GM19238 (cell line): ENCODE measurements around the gene UBE2S.
"Not testable (repeated sequence)": the region's sequence is repeated elsewhere in the genome, so short reads cannot be mapped to it uniquely, and the experiment has no call there.

ENCODE experiments used
- DNase-seq: peaks from one replicate; pipeline ENCODE4 v3.0.0; 2011; ENCODE audit warnings: low spot score; ENCODE audit not compliant: insufficient read length

UBE2S gene

DNA sequence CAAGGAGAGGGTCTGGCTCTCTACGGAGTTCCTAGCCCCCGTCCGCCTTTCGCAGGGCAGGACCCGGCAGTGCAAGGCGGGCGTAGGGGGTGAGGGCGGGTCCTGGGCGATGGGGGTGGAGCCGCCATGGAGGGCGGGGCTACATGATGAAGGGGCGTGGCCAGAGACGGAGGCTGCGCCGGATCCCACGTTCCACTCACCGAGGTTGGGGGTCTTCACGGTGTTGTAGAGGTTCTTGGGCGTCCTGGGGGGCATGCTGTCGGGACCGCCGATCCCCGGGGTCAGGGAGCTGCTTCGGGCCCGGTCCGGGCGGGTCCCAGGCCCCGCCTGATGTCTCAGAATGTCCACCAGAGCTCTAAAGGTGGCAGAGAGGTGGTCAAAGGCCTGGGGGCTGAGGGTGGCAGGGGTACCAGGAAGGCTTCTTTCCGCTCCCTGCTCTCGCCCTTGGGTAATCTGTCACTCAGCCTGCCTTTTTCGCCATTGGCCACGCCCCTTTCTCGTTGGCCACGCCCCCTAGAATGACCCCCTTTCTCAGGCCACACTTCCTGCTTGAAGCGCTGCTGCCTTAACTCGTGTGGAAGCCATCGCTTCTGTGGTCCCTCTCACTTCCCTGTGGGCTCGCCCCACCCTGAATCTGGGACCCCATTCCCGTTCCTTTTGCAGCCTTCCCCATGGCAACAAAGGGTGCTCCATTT is 33.0 kb upstream of the UBE2S start:
- no peak for DNase-seq

DNA sequence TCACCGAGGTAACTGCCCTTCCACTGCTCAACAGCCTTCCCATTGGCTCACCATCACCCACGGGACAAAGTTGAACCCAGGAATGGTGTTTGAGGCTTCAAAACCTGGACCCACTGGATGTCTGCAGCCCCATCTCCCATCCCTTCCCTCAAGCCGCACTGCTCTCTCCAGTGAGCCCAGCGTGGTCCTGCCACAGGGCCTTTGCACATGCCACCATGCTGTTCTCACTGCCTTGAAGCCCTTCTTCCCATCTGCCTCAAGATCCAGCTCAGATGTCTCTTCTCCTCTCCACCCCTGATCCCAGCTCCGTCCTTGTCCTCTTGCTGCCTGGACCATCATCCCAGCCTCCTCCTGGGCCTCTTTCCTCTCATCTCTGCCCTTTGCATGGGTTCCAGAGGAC is 31.5 kb upstream of the UBE2S start:
- DNase-seq: no peak

DNA sequence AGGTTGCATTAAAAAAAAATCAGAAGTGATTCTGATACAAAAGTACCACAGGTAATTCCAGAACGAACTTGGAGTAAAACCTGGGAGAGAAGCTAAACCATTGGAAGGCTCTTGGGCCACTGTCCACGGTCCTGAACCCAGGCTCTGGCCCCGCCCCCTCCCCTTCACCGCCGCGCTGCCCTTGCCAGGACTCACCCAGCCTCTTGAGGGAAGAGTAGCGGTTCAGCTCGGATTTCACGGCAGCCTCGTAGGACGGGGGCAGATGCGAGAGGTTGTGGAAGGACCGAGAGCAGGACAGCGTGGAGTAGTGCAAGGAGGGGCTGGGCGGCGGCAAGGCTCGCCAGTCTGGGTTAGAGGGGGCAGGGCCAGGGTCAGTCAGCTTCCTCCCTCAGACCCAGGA is 29.8 kb upstream of the UBE2S start:
- no peak for DNase-seq

DNA sequence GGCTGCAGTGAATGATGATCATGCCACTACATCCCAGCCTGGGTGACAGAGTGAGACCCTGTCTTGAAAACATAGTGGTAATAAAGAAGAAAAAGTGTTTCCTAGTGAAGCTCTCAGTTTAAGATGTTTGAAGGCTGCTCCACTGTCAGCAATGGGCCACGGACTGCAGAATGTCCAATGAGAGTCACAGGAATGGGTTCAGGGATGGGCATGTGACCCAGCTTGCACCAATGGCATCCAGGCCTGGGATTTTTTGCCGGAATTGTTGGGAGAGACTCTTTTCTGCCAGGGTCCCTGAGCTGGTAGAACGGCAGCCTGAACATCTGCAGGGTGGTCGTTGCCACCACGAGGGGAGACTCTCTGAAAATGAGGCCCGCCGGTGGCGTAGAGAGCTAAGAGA is 29.3 kb upstream of the UBE2S start:
- DNase-seq: no peak

DNA sequence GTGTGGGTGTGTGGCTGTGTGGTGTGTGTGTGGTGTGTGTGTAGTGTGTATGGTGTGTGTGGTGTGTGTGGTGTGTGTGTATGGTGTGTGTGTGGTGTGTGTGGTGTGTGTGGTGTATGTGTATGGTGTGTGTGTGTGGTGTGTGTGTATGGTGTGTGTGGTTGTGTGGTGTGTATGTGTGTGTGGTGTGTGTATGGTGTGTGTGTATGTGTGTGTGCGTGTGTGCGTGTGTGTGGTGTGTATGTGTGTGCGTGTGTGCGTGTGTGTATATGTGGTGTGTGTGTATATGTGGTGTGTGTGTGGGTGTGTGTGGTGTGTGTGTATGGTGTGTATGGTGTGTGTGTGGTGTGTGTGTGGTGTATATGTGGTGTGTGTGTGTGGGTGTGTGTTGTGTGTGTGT is 27.4 kb upstream of the UBE2S start:
- no peak for DNase-seq

DNA sequence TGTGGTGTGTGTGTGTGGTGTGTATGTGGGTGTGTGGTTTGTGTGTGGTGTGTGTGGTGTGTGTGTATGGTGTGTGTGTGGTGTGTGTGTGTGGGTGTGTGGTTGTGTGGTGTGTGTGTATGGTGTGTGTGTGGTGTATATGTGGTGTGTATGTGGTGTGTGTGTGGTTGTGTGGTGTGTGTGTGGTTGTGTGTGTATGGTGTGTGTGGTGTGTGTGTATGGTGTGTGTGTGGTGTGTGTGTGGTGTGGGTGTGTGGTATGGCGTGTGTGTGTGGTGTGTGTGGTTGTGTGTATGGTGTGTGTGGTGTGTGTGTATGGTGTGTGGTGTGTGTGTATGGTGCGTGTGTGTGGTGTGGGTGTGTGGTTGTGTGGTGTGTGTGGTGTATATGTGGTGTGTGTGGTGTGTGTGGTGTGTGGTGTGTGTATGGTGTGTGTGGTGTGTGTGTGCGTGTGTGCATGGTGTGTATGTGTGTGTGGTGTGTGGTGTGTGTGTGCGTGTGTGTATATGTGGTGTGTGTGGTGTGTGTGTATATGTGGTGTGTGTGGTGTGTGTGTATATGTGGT is 26.9 kb upstream of the UBE2S start:
- no peak for DNase-seq

DNA sequence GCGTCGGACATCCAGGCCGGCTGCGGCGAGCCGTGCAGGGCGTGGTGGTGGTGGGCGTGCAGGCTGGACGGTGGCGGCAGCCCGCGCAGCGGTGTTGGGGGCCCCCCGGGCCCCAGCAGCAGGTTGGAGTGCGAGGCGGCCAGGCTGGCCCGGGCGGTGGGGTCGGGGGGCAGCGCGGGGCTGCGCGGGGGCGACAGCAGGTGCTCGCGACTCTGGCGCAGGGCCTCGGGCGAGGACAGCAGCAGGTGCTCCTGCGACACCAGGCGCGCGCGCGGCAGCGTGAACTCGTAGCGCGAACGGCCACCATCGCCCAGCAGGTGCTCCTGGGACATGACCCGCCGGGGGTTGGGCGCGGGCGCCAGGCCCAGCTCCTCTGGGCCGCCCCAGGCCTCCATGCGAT is 25.7 kb upstream of the UBE2S start:
- no peak for DNase-seq

DNA sequence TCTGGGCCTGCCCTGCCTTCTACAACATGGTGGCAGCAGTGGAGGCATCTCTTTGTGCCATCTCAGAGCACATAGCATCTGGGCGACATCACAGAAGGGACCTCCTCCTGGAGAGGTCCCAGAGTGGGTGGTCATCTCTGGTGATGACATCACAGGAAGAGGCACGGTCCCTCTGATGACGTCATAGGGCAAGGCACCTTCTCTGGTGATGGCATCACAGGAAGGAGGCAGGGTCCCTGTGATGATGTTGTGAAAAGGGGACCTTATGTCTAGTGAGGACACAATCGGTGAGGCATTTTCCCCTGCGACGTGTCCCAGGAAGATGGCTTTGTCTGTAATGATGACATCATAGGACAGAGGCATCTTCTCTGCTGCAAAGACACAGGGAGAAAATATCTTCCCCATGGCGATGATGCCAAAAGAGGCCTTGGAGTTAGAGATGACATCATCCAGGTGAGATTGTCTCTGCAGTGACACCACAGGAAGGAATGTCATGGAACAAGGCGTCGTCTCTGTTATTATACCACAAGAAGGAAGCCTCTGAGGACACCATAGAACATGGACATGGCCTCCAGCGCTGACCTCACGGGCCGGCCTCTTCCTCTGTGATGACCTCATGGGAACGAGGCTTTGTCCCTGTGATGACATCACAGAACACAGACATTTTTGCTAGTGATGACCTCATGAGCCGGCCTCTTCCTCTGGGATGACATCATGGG is 24.8 kb upstream of the UBE2S start:
- no peak for DNase-seq

DNA sequence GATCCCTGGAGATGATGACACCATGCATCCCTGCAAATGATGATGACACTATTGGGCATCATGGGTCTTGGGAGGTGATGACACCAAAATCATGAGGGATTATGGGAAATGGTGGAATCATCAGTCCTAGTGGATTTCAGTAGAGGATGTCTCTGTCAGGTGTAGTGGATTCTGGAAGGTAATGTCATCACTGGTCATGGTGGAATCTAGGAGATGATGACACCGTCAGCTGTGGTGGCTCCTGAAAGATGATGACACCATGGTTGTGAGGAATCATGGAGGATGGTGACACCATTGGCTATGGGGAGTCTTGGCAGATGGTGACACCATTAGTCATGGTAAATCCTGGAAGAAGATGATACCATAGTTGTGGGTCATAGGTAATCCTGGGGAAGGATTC is 23.6 kb upstream of the UBE2S start:
- no peak for DNase-seq

DNA sequence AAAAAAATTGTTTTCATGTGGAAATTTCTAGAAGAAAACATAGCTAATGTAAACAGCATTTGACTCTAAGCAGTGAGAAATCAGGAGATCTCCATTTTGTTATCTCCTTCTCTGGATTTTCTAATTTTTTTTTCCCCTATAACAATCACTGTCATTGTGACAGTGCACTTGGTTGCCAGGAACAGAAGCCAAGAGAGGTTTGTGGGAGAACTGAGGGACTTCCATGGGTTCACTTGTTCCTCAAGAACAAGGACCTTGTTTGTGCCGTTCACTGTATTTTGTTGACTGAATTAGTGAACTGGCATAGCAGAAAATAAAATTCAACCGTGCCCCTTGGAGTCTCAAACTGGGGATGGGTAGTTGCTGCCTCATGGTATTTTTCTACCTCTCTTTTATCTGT is 18.5 kb upstream of the UBE2S start:
- no peak for DNase-seq

DNA sequence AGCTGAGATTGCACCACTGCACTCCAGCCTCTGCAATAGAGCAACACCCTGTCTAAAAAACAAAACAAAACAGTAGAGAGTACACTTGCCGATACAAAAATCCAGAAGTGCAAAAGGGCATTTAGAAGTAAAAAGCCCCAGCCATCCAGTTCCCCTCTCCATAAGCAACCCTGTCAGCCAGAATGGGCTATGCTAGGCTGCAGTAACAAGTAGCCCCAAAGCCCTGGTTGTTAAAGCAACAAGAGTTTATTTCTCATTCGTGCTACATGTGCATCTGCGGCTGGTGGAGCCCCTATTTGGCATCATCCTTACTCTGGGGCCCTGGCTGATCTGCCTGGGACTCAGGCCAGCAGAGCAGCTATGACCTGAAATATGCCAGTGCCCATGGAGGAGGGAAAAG is 16.9 kb upstream of the UBE2S start:
- no peak for DNase-seq

DNA sequence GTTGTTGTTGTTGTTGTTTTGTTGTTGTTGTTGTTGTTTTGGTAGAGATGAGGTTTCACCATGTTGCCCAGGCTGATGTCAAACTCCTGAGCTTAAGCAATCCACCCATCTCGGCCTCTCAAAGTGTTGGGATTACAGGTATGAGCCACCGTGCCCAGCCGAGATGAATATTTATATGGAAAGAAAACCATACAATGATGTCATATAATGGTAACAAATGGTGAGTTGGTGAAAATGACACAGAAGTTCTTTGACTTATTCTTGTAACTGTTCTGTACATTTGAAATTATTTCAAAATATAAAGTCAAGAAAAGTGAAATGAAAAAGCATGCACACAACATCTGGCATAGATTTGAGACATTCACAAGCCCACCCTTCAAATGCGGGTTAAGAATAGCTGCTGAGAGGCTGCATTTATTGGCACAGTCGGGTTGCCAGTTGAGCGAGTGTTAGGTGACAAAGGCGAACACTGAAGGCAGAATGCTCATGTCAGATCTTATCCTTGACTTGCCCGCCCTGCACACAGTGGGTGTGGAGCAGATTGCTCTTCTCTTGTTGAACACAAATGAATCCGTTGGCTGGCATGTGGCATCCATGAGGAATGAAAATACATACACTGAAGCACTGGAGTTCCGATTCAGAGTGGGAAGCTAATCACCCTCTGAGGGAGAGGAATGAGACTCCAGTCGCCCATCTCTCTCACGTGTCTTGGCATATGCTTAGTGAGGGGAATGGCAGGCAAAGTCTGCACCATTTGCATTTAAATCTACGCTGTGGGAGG is 15.8 kb upstream of the UBE2S start:
- DNase-seq: no peak

DNA sequence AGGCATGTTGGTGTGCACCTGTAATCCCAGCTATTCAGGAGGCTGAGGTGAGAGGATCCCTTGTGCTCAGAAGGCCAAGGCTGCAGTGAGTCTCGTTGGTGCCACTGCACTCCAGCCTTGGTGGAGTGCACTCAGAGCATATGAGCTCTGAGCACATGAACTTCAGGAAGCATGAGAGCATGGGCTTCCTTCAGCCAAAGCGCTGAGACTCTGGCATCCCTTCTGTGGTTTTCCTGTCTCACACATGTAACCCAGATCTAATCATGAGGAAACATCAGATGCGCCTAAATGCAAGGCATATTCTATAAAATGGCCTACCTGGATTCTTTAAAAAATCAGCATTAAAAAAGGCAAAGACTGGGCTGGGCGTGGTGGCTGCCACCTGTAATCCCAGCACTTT is 13.7 kb upstream of the UBE2S start:
- DNase-seq: not testable (repeated sequence)

DNA sequence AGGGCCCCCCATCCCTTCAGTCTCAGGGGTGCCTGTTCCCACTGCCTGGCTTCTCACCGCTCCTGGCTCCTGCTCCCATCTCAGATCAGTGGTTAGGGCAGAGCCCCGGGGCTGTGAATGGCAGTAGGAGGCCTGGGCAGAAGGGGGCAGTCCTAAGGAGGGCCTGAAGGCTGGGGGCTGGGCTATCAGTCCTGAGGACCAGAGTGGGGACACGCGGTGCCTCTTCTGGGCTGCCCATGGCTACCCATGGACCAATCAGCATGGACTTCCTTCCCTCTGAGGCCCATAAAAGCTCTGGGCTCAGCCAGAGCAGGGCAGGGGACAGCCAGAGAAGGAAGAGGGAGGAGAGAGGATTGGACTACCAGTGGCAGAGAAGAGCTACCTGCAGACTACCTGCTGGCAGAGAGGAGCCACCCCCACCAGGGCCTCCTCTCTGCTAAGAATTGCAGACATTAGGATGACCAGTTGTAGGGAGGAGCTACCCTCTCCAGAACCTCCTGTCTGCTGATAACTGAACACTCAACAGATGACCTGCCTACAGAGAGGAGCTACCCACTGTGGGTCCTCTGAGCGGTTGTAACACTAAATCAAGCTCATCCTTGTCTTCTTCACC is 12.1 kb upstream of the UBE2S start:
- DNase-seq: no peak

DNA sequence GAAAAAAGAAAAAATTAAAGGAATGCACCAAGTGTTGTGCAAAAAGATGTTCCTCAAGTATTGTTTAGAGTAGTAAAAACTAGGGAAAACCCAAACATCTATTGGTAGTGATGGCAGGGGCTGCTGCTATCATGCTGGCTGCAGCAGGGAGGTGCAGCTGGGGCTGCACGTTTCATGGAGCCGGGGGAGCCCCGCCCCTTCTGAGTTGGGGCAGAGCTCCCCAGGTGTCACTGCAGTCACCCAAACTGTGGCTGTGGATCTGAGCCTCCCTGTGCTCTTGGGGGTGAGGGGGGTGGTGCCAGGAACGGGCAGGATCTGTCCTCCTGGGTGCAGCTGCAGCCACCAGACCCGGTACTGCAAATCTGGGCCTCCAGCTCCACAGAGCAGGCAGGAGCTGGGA is 11.5 kb upstream of the UBE2S start:
- DNase-seq: no peak

DNA sequence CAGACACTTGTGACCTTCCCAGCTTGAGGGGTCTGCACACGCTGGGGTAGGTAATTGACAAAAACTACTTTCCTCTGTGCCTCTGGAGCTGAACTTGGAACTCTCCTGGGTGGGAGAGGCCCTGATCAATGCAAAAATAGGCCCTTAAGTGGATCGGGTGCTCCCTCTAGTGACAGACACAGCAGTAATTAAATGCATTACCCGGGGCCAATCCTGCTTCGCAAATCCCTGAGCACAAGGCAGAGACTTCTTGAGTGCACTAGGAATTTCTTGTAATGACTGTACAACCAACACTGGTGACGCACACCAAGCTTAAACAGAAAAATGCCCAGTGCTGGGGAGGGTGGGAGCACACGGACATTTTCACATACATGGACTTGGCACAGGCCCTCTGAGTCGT is 10.6 kb upstream of the UBE2S start:
- DNase-seq: no peak

DNA sequence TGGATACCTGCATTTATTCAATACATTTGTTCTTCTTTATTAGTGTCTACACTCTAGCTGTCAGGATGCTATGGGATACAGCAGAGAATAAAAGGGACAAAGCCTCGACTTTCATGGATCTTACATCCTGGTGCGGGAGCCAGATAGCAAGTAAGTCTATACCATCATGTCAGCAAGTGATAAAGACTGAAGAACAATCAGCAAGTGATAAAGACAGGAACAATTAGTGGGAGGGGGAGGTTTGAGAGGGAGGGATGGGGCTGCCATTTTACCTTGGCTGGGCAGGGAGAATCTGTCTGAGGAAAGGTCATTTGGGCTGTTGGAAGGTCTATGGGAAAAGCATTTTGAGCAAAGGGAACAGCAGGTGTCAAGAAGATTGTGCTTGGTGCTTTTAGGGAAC is 2.6 kb upstream of the UBE2S start:
- no peak for DNase-seq

DNA sequence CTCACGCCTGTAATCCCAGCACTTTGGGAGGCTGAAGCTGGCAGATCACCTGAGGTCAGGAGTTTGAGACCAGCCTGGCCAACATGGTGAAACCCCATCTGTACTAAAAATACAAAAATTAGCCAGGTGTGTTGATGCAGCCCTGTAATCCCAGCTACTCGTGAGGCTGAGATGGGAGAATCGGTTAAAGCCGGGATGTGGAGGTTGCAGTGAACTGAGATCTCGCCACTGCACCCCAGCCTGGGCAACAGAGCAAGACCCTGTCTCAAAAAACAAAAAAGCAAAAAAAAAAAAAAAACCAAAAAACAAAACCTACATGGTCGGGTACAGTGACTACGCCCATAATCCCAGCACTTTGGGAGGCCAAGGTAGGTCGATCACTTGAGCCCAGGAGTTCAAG is 1.6 kb upstream of the UBE2S start:
- DNase-seq: not testable (repeated sequence)

DNA sequence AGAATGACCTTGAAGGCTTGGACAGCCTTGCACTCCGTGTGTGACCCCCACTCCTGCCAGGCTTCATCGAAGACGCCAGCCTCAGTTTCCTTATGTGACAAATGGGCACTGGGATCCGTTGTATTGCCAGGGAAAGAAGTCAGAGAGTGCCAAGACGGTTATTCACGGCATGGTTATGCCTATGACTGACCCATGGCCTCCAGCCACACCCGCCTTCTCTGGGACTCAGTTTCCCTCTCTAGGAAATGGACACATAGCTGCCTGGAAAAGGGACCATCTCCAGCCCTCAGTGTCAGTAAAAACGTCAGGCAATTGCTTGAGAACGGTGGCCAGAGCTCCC is 915 bp upstream of the UBE2S start:
- DNase-seq: no peak

DNA sequence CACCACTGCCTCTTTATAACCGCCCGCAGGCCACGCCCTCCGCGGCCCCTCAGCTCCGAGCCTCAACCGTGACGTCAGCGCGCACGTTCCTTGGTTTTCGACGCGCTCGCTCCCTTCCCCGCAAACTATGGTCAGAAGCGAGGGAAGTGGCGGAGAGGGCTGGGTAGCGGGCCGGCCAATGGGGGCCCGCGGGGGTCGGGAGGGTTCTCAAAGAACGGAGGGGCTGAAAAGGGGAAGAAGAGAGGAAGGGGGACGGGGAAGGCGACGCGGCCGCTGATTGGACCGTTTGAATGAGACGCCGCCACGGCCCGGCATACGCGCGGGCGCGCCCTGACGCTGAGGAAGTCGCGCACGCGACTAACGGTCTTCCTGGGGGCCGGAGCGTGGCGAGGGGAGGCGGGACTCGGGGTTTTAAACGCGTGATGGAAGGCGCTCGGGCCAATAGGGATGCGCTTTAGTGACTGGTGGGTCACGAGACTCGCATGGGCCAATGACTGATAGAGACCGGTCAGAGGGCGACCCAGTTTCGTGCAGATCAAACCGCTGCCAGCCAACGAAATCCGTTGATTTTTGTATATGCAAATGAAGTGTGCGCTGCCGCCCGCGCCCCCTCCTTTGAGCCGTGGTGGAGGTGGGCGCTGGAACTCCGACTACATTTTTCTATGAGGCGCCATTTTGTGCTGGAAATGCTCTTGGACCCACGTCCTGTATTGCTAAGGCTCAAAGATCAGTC is 378 bp upstream of the UBE2S start:
- DNase-seq: peak; percentile 99

DNA sequence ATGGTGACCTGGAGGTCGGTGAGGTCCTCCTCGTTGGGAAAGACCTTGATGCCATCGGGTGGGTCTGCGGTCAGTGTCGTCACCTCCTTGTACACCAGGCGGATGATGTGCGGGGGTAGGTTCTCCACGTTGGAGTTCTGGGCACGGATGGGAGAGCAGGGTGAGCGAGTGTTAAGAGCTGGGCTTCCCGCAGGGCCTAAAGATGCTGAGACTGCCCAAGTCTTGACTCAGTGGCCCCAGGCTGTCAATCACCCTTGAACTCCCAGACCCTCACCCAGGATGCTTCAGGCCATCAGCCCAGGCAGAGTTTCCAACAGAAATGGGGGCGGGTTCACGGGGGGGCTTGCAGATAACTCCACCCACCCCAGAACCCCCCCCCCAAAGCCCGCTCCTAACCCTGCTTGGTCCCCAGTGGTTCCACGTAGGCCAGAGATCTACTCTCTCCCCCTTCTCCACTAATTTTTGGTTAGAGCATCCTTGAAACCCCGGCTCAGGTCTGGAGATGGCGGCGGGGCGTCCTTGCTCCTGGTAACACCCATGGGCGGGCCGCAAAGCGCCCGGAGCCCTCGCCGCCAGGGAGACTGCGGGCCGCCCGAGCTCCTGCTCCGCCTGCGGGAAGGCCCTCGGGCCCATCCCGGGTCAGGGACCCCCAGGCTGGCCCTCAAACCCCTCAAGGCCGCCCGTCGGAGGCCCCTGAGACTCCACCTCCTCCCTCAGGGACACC is 600 bp downstream of the UBE2S start:
- peak; percentile 54 for DNase-seq
